A673 (cell line): ENCODE measurements around the gene TMC1.

Experiments used
- EZH2 ChIP-seq: fragments of 200-600 bp; sonication (generic); IDR thresholded peaks from 2 replicates; pipeline ENCODE4 v1.6.1; 2017; ENCODE audit warnings: borderline replicate concordance, low read depth, mild to moderate bottlenecking, mixed read lengths, antibody characterized with exemption, low read length; ENCODE audit not compliant: poor library complexity, severe bottlenecking
- TF ChIP-seq, protein P1 (sequence below): fragments of 300-800, 200-600 bp; sonication (generic); conservative IDR thresholded peaks from 2 replicates; pipeline ENCODE4 v1.5.1; 2017; ENCODE audit warnings: low read depth, mild to moderate bottlenecking, antibody characterized with exemption, low read length, moderate library complexity, mixed read lengths

DNA sequence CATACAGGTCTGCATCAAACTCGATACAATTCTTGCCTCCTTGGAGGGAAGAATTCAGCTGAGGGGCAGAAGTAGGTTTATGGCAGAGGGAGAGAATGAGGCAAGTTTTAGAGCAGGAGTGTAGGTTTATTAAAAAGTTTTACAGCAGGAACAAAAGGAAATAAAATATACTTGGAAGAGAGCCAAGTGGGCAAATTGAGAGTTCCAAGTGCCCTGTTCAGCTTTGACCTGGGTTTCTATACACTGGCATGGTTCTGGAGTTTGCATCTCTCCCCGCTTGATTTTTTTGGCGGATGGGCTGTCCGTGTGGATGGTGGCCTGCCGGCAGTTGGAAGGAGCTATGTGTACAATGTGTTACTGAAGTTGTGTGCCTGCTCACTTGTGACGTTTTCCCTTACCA lies 315.4 kb downstream of the TMC1 start:
- TF ChIP-seq, protein P1, sequence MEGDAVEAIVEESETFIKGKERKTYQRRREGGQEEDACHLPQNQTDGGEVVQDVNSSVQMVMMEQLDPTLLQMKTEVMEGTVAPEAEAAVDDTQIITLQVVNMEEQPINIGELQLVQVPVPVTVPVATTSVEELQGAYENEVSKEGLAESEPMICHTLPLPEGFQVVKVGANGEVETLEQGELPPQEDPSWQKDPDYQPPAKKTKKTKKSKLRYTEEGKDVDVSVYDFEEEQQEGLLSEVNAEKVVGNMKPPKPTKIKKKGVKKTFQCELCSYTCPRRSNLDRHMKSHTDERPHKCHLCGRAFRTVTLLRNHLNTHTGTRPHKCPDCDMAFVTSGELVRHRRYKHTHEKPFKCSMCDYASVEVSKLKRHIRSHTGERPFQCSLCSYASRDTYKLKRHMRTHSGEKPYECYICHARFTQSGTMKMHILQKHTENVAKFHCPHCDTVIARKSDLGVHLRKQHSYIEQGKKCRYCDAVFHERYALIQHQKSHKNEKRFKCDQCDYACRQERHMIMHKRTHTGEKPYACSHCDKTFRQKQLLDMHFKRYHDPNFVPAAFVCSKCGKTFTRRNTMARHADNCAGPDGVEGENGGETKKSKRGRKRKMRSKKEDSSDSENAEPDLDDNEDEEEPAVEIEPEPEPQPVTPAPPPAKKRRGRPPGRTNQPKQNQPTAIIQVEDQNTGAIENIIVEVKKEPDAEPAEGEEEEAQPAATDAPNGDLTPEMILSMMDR = no peak
- TF ChIP-seq EZH2 = no peak
